IPS DF 4.7 (cell line): Measurements from ENCODE around the gene SUMF2.
"Not testable (repeated sequence)": the region's sequence is repeated elsewhere in the genome, so short reads cannot be mapped to it uniquely, and the experiment has no call there.

Experiments
- DNase-seq: peaks from one replicate; pipeline ENCODE4 v3.0.0-alpha.2; 2013; ENCODE audit warnings: low spot score; ENCODE audit errors: extremely low read depth

The SUMF2 gene

DNA sequence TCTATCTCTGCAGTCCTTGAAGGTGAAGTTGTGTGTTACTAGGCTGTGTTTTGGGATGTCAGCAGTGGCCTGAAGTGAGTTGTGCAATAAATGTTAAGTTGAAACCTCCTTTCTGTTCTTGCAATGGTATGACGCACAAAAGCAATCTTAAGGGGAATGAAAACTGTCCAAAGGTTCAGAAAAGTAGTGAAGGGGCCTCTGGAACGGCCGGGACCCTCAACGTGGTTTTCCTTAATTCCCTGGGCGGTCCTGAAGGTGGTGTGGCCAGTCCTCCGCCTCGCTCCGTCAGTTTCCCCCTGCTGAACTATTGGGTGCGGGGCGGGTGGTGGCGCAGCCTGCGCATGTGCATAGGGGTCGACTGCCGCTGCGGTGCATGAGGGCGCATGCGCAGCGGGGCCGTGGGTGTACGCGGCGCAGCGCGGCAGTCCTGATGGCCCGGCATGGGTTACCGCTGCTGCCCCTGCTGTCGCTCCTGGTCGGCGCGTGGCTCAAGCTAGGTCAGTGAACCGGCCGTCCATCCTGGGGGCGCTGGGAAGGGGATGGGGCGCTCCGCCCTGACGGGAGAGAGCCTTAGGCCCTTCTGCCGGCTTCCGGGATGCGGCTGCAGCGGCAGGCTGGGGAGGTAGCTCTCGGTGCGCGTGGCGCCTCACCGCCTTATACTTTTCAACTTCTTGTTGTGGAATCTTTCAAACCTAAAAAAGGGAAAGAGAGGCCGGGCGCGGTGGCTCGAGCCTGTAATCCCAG is at the start of gene SUMF2:
Gene SUMF2, plus strand, starts transcription at position 405 of the 744 bp plus-strand sequence. Its CDS starts 26 bp downstream, at position 431.
- no peak for DNase-seq

DNA sequence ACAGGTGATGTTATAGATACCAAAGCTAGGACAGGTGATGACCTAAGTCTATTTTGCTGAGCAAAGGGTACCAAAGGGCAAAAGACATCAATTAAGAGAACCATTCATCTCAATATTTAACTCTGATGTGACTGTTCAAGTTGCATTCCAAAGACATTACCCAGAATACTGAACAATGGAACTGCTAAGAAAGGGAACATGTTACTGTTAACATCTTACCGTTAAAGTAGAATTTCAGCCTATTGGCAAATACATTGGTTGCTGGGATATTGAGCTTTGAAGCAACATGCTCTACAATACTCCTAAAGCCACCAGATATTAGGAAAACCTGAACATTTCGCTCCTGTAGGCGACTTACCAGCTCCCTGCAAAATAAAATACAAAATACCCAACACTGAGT is 47.1 kb upstream of the SUMF2 start:
- DNase-seq, result not testable (repeated sequence)

DNA sequence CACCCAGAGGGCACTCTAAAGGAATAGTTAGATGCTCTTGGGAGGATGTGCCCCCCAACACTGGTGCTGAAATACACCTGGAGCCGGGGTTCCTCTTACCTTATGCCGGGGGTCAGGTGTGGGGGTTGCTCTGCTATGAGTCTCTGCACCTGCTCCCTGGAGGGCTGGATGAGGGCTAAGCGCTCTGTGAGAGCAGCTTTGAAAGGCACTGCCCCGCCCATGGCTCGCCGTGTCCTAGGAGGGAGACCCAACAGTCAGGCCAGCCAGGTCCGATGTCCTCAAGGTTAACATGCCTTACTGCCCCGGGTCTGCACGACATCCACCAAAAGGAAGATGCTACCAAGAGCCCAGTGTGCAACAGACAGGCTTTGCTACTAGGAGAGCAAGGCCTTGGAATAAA is 44.6 kb upstream of the SUMF2 start:
- no peak for DNase-seq

DNA sequence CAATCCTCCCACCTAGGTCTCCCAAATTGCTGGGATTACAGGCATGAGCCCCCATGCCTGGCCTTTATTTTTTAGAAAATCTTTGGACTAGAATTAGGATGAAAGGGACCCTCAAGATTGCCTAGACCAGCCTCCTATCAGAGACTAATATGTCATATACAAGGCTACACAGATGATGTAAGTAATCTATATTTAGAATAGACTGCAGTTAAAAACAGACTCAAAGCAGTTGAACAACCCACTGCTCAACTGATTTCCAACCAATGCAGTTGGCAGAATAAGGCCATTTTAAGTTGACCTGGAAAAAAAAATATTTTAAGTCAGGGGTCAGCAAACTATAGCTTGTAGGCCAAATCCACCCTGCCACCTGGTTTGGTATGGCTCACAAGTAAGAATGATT is 40.6 kb upstream of the SUMF2 start:
- DNase-seq, result no peak

- no peak for DNase-seq
These were observed 37.5 kb upstream of the SUMF2 start for GRCh38 chr7:56026538-56026937.

- no peak for DNase-seq
These were observed 35.0 kb upstream of the SUMF2 start for GRCh38 chr7:56028942-56029630.

DNA sequence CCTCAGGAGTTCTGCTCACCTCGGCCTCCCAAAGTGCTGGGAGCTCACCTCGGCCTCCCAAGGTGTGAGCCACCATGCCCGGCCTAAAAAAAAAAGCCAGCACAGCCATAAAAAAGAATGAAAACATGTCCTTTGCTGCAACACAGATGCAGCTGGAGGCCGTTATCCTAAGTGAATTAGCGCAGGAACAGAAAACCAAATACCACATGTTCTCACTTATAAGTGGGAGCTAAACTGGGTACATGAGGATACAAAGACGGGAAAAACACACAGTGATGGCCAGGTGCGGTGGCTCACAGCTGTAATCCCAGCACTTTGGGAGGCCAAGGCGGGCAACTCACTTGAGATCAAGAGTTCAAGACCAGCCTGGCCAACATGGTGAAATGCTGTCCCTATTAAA is 33.7 kb upstream of the SUMF2 start:
- no peak for DNase-seq

GRCh38 chr7:56031556-56031955 is 32.5 kb upstream of the SUMF2 start:
- not testable (repeated sequence) for DNase-seq

DNA sequence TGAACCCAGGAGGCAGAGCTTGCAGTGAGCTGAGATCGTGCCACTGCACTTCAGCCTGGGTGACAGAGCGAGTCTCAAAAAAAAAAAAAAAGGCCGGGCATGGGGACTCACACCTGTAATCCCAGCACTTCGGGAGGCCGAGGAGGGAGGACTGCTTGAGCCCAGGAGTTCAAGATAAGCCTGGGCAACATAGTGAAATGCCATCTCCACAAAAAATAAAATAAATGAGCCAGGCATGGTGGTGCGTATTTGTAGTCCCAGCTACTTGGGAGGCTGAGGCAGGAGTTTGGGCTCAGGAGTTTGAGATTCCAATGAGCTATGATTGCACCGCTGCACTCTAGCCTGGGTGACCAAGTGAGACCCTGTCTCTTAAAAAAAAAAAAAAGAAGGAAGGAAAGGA is 31.5 kb upstream of the SUMF2 start:
- DNase-seq, result not testable (repeated sequence)

DNA sequence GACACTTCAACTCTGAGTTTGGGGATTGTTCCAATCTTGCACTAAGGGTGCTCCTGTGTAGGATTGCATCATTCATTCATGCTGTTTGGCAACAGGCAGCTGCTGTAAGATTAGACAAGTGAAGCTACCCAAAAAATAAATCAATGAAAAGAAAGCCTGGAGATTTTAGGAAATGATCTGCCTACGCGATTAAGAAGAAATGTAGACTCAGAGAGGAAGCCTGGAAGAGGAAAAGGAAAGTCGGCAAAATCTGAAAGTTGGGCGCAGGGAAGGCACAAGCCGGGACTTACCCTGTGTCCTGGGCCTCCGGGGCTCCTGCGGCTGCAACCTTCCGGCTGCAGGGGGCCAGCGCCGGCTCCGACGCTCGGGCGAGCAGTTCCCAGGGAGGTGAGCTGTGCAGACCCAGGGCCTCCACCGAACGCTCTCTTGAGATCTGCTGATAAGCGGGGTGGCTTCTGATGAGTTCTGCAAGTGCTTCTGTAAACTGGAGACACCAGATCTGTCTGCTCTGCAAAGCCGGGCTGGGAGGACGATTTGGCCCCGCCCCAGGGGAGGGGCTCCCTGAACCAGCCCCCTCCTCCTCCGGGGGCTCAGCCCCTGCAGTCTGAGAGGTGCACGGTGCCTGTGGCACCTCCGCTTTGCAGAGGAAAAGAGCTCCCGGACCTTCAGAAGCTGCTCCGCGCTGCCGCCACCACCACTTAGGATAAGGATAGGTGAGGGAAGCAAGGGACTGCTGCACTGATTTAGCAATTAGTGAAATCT is 30.2 kb upstream of the SUMF2 start:
- peak; percentile 72 for DNase-seq

DNA sequence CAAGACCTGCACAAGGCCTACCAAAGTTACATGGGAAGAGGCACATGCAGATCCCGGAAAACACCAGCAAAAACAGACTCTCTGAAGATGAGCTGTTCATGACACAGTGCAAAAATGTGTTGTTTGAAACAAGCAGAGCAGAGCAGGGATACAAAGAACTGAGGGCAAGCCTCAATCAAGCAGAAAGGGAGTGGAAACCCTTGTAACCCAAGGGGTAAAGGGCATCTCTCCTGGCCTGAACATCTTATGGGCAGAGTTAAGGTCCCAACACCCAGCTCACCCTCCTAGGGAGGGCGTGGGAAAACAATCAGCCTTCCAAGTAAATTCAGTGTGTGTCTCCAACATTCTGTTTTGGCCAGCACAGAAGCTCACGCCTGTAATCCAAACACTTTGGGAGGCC is 23.4 kb upstream of the SUMF2 start:
- DNase-seq, result no peak

DNA sequence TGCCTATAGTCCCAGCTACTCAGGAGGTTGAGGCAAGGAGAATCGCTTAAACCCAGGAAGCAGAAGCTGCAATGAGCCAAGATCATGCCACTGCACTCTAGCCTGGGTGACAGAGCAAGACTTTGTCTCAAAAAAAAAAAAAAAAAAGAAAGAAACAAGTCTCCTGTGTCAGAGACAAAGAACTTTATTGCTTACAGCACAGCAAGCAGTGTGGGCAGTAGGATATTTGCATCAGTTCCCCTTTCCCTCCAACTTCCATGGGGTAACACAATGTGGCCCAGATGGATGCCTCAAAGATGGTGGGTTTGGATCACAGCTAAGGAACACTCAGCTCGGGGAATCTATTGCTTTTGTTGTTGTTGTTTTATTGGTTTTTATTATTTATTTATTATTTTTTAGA is 18.3 kb upstream of the SUMF2 start:
- not testable (repeated sequence) for DNase-seq

- no peak for DNase-seq
These were observed 17.2 kb upstream of the SUMF2 start for GRCh38 chr7:56046721-56047445.

- DNase-seq, result not testable (repeated sequence)
These were observed 16.5 kb upstream of the SUMF2 start for GRCh38 chr7:56047446-56048116.

DNA sequence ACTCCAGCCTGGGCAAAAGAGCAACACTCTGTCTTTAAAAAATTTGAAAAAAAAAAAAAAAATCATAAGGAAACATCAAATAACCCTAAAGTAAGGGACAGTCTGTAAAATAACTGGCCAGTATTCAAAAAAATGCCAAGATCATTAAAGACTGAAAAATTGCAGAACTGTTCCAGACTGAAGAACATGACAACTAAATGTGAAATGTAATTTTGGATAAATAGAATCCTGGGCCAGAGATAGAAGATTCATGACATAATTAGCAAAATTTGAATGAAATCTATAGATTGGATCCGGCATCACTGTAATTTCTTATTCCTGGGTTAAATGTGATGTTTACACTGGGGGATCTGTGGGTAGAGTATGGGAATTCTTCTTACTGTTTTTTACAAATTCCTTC is 15.8 kb upstream of the SUMF2 start:
- DNase-seq, result no peak

DNA sequence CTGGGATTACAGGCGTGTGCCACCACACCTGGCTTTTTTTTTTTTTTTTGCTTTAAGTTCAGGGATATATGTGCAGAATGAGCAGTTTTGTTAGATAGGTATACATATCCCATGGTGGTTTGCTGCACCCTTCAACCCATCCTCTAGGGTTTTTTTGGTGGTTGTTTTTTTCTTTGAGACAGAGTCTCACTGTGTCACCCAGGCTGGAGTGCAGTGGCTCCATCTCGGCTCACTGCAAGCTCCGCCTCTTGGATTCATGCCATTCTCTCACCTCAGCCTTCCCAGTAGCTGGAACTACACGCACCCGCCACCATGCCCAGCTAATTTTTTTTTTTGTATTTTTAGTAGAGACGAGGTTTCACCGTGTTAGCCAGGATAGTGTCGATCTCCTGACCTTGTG is 15.3 kb upstream of the SUMF2 start:
- DNase-seq, result not testable (repeated sequence)

- DNase-seq, result no peak
These were observed 13.1 kb upstream of the SUMF2 start for GRCh38 chr7:56051053-56051338.

GRCh38 chr7:56051339-56052191 is 12.5 kb upstream of the SUMF2 start, which contains the start of the genes CCT6A and PSPH:
TSS of gene CCT6A (plus strand) at chr7:56051765. CDS start at chr7:56051849, 84 bp downstream.
TSS of gene PSPH (minus strand) at chr7:56051444. CDS start at chr7:56021212, 30,232 bp downstream.
- DNase-seq, result peak; percentile 81

GRCh38 chr7:56053379-56053778 is 10.7 kb upstream of the SUMF2 start:
- DNase-seq, result no peak

DNA sequence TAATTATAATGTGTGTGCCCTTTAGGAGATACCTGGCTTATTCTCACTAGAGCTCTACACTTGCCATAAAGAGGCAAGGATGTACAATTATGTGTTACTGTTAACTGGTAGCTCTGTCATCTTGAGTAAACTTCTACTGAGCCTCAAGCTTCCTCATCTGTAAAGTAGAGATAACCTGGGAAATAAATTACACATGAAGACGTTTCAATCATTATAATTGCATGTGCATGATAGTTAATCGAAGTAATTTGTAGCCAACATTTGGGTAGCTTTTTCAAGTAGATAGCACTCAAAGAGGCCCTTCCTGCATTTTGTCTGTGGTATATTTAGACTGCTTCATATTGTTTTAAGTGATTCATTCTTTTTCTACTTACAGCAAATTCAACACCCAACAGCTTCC is 10.1 kb upstream of the SUMF2 start:
- no peak for DNase-seq
